ENCODE results near the gene IARS2.
"Not testable (repeated sequence)": the region's sequence is repeated elsewhere in the genome, so short reads cannot be mapped to it uniquely, and the experiment has no call there.

The IARS2 gene

DNA sequence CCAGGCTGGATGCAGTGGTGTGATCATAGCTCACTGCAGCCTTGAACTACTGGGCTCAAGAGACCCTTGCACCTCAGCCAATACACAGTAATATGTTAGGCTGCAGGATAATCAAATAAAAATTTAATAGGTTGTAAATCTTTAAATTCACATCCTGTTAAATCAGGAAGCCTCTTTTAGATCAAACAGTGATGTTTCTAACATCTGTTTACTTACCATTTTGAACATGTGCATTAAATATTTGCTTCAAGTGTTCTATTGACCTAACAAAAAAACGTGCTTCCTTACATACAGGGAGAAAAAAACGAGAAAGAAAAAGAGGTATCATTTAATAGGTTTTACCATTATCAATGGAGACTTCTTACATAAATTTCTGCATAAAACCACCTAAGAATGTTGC, 70.6 kb downstream of the IARS2 start:
- no peak for DNase-seq (ENCODE audit: low read depth in 2 of 2)

DNA sequence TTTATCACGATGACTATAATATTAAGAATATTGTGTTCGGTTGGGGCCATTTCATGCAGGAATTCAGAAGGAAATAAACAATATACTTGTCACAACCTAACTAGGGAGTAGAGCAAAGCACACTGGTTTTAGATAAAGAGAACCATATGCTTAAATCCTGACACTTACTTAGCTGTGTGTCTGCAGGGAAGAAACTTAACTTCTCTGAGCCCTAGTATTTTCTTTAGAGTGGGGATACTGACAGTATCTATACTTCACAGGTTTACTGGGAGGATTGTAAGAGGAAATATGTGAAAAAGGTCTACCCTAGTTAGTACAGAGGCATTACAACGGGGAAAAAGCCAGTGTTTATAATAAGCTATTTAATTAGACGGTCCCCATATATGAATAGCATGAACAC, 72.9 kb downstream of the IARS2 start:
- no peak for DNase-seq (ENCODE audit: low read depth in 2 of 2)

DNA sequence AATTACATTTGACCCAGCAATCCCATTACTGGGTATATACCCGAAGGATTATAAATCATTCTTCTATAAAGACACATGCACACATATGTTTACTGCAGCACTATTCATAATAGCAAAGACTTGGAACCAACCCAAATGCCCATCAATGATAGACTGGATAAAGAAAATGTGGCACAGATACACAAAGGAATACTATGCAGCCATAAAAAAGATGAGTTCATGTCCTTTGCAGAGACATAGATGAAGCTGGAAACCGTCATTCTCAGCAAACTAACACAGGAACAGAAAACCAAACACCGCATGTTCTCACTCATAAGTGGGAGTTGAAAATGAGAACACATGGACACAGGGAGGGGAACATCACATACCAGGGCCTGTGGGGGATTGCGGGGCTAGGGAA, 76.0 kb downstream of the IARS2 start:
- DNase-seq (ENCODE audit: low read depth in 2 of 2), result not testable (repeated sequence)

DNA sequence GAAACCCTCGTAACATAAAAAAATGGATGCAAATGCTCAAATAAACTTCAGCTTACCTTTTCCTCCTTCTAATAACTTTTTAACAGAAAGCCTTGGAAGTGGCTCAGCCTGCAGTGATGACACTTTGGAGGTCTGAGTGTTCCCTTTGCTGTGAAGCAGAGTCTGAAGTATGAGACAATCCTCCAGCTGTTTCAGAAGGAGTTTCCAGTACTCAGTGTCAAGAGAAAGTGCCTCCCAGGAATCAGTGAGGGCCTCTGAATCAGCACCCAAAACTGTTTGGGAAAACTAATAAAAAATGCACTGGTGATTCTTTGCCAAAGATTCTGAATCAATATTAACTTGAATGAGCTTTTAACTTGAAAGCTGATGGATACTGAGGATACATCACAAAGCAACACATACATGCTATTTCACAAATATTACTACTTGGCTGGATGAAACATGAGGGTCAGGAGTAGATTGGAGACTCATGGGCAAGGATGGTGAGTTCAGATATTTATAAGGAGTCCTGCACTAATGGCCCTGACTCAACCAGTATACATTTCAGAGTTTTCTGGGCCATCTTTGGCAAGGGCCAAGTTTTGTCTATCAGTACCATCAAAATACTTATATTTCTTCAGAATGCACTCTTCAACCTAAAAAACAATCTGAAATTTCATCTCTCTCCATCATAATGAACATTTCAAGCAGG, 77.0 kb downstream of the IARS2 start:
- no peak for DNase-seq (ENCODE audit: low read depth in 2 of 2)

DNA sequence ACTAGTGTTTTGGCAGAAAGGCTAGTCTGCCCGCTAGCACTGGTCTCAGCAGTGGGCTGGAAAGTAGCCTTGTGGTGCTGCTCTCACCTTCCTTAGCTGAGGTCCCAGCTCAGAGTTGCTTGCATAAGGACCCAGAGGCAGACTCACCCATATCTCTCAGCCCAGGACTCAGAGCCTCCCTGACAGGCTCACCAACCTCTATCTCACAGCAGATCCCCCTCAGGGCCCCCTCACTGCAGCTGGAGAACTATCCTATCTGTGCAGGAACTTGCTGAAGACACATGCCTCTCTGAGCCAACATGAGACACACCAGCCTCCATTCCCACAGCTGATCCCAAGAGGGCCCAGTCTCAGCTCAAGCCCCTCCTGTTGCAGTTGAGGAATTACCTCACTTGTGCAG, 82.6 kb downstream of the IARS2 start:
- DNase-seq (ENCODE audit: low read depth in 2 of 2), result no peak

DNA sequence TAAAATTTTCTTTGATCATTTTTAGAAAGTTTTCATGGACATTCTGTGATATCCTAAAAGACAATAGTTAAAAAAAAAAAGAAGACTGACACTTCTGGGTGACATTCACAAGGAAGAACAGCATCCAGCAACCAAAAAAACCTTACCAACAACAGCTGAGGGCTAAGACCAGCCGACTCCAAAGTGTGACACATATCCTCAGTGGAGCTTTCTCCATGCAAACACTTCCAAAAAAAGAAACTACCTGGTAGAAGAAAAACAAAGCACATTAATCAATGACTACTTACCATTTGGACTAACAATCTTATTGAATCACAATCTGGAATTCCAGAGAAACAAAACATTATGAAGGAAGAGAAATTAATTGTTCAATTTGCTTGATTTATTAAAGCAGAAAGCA, 88.2 kb downstream of the IARS2 start:
- no peak for DNase-seq (ENCODE audit: low read depth in 2 of 2)

DNA sequence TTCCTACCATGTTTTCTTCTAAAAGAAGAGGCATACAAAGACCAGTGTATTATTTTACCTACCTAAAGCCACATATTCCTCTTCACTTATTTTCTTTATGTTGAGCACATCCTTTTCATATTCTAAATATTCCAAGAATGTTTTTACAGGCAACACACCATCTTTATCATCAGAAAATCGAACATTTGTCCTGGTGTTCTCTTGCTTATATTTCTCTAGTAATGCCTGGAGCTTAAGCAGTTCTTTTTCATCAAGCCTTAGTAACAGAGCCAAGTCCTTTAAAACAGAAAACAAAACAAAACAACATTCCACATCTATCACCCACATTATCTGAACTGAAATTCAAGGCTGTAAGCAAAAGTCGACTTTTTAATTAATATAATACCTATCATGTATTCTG, 88.7 kb downstream of the IARS2 start:
- DNase-seq (ENCODE audit: low read depth in 2 of 2), result no peak

DNA sequence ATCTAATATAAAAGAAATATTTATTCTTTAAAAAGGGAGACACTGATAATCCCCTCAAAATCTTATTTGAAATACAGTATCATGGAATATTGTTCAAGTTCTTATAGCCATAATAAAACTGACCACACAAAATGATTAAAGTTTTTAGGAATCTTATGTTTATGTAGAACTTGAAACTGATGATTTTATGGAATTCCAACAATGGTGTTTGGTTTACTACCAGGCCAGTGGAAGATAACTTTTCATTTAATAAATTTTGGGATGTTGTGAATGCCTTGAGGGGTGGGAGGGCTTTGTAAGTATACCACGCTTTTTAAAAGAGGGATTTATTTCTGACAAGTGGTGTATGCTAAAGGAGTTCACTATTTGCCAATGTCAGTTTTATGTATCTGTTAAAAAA, 90.6 kb downstream of the IARS2 start:
- DNase-seq (ENCODE audit: low read depth in 2 of 2), result no peak

DNA sequence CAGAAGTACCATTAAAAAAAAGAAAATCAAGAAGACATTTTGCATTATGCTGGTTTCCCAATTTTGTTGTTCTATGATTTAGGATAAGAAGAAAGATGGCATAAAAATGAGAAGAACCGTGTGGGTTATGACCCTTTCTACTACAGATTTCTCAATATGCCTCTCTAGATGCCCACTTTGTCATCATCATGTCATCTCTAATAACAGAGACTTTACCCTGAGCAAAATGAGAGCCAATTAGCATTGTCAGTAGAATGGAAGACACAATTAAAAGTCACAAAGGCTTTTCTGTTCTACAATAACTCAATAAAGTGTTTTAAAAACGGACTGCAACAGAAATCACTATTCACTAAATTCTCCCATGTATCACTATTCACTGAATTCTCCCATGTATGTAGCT, 92.8 kb downstream of the IARS2 start:
- no peak for DNase-seq (ENCODE audit: low read depth in 2 of 2)

DNA sequence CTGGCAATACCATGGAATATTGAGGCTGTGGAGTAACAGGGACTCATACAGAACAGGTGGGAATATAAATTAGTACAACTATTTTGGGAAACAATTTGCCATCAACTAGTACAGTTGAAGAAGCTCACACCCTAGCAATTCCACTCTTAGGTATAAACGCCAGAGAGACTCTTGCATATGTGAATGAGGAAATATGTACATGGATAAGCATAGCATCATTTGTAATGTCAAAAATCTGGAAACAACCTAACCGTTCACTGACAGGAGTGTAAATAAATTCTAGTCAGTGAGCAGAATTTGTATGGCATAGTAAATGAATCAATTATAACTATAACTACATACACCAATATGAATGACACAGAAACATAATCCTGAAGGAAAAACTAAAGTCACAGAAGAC, 94.6 kb downstream of the IARS2 start:
- DNase-seq (ENCODE audit: low read depth in 2 of 2), result no peak

DNA sequence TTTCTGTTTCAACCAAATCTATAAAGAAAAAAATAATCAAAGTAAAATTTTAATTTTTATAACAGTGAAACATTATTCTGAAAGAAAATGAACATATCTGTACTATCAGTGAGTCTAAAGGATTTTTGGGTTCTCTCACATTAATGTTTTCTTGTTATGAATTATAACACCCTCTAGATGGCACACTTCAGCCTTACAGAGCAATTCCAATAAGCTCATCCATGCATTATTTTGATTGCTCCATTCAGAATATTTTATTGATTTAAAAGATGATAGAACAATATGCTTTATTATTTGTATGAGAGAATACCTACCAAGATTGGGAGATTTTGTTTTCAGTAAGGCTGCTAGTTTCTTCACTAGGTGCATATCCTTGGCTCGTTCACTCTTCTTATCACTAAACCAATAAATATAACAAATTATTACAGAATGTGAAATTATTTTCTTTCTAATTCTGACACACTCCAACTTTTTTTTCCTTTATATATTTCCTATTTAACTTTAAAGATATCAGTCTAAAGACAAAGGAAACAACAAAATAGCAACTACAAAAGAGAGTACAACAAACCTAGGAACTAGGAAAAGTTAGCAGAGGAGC, 95.9 kb downstream of the IARS2 start:
- DNase-seq (ENCODE audit: low read depth in 2 of 2), result no peak

DNA sequence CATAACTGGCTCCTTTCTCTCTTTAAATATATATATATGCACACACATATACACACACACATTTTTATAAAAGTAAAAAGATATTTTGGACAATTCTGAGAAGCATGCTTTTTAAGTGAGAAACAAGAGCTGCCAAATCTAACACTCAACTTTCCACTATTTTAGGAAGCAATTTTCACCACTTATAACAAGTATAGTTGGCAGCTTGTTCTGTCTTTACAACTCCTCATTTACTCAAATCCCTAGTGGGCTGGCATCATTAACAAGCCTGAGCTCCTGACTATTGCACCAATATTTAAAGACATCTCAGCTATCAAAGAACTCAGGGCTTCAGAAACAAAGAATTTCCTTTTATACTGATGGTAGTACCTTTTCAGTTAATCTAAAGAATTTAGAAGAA, 101.8 kb downstream of the IARS2 start:
- no peak for DNase-seq (ENCODE audit: low read depth in 2 of 2)

Data from stimulated activated CD4-positive, alpha-beta T cell treated with anti-CD3 and anti-CD28 coated beads, Interleukin-15, amount 100 ng/mL, for 48 hours (primary cell).